ENCODE data around the gene KLHL20.

GRCh38 chr1:173775578-173776226, 60.9 kb downstream of the KLHL20 start:
- no peak for TF ChIP-seq EZH2 (IDR thresholded peaks at IDR 0.05; ENCODE audit: insufficient read depth, low read length)
- TF ChIP-seq CTCF (IDR thresholded peaks at IDR 0.05; ENCODE audit: insufficient read depth, low read depth, low read length): no peak

Measured in astrocyte (in vitro differentiated cells and primary cell).